GM18526 (cell line): ENCODE data around the gene TARBP1.

Experiments used
- POLR2A ChIP-seq: IDR thresholded peaks from 3 replicates; pipeline ENCODE4 v1.6.1; 2011; ENCODE audit not compliant: insufficient read length; ENCODE audit errors: extremely low read depth

Gene TARBP1, protein sequence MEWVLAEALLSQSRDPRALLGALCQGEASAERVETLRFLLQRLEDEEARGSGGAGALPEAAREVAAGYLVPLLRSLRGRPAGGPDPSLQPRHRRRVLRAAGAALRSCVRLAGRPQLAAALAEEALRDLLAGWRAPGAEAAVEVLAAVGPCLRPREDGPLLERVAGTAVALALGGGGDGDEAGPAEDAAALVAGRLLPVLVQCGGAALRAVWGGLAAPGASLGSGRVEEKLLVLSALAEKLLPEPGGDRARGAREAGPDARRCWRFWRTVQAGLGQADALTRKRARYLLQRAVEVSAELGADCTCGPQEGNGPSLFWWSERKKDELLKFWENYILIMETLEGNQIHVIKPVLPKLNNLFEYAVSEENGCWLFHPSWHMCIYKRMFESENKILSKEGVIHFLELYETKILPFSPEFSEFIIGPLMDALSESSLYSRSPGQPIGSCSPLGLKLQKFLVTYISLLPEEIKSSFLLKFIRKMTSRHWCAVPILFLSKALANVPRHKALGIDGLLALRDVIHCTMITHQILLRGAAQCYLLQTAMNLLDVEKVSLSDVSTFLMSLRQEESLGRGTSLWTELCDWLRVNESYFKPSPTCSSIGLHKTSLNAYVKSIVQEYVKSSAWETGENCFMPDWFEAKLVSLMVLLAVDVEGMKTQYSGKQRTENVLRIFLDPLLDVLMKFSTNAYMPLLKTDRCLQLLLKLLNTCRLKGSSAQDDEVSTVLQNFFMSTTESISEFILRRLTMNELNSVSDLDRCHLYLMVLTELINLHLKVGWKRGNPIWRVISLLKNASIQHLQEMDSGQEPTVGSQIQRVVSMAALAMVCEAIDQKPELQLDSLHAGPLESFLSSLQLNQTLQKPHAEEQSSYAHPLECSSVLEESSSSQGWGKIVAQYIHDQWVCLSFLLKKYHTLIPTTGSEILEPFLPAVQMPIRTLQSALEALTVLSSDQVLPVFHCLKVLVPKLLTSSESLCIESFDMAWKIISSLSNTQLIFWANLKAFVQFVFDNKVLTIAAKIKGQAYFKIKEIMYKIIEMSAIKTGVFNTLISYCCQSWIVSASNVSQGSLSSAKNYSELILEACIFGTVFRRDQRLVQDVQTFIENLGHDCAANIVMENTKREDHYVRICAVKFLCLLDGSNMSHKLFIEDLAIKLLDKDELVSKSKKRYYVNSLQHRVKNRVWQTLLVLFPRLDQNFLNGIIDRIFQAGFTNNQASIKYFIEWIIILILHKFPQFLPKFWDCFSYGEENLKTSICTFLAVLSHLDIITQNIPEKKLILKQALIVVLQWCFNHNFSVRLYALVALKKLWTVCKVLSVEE (N-terminal part only)

DNA sequence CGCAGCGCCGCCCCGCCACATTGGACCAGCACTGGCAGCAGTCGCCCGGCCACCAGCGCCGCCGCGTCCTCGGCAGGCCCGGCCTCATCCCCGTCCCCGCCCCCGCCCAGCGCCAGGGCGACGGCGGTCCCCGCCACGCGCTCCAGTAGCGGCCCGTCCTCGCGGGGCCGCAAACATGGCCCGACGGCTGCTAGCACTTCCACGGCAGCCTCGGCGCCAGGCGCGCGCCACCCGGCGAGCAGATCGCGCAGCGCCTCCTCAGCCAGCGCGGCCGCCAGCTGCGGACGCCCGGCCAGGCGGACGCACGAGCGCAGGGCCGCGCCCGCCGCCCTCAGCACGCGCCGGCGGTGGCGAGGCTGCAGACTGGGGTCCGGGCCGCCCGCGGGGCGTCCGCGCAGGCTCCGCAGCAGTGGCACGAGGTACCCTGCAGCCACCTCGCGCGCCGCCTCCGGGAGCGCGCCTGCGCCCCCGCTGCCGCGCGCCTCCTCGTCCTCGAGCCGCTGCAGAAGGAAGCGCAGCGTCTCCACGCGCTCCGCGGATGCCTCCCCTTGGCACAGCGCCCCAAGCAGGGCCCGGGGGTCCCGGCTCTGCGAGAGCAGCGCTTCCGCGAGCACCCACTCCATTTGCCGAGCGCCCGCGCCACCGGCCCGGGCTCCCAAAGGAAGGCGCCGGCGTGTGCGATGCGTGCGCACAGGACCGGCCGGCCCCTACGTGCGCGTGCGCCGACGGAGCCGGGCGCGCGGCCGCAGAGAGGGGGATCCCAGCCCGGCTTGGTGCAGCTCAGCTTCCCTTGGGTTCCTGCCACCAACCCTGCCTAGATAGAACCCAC is at the start of gene TARBP1:
Gene TARBP1 (minus strand): TSS at position 699 of the 829 bp plus-strand sequence. CDS start 76 bp downstream, at position 623.
- TF ChIP-seq POLR2A, result peak; percentile 77

DNA sequence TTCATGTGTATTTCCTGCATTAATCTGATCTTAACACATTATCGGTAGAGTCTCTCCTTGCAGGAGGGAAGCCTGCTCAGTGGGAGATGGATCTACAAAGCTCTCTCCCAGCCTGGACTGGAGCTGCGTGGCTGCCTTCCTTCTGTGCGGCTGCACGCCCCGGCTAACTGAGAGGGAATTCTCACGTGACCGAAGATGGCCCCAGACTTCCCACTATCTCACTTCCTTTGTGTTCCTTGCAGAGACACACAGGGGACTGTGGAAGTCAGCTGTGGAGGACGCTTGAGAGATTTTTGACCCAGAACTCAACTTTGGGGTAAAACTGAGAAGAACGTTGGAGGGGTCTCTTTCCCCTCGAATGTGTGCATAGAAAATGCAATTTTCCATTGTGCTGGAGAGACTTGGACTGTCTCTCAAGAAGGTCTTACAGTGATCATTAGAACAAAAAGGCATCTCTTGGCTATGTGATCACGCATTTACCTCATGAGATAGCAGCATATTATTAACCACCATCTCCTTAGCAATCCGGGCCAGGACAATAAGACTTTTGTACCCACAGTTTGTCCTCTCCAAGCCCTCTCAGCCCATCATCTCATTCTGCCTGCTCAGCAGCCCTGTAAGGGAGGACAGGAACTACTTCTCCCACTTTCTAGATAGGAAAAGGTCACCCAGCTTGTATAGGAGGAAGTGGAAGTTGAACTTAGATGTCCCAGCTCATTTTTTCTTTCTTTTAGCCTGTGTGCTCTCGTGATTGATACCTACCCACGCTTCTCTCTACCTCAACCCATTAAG is 49.3 kb upstream of the TARBP1 start:
- no peak for TF ChIP-seq POLR2A

DNA sequence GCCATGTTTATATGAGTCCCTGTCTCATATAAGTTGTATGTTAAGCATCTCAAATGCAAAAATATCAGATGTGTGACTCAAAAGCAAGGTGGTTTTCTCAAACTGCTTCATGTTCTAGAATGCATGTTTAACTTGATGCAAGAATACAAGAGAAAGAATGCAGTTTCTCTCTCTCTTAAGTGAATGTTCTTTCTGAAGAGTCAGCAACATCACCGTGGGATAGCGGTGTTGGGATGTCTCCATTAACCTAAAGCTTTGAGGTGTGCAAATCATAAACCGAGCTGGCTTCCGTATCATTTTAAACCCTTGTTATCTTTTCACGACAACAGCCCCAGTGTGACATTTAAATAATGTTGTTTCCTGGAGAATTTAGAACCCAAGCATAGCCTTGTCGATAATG is 48.4 kb upstream of the TARBP1 start:
- no peak for TF ChIP-seq POLR2A

DNA sequence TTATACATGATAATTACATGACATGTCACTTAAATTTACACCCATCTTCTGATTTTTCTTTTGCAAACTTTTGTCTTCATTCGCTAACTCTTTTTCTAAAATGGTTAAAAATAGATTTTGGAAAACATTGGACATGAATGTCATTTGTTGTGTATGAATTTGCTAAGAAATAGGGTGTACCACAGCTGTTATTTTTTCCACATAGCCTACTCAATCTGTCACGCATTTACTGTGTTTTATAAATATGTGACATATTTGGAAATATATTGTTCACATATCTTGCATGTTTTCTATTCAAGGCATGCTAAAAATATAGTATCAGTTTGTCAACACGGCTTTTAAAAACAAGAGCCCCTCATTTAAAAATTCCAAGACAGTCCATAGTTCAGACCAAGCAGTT is 47.9 kb upstream of the TARBP1 start:
- no peak for TF ChIP-seq POLR2A

DNA sequence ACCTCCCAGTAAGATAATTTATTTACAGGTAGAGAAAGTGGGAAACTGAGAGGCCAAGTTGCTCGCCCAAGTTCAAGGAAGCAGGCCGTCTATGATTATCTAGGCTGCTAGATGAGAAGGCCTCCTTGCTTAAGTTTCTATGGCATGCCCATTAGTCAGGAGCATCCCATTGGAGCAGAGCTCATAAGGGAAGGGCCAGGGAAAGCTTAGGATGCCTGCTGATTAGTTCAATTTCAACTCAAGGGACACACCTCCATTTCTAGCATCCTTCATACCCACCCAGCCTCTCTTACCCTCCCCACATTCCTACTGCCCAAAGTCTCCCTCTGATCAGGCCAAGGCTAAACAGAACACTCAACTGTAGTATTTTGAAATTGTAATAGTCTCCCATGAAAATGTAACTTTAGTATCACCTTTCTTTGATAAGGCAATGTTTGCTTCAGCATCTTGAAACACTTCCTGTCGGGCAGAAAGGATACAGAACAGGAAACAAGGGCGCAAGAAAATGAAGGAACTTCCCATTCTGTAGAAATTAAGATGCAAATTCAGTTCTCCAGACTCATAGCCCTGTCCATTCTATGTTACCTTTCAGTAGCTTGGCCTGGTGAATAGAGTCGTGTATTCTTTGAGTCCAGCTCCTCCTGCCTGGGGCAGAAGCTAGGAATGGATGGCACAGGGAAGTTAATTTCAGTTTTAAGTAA is 46.3 kb upstream of the TARBP1 start:
- TF ChIP-seq POLR2A, result no peak

DNA sequence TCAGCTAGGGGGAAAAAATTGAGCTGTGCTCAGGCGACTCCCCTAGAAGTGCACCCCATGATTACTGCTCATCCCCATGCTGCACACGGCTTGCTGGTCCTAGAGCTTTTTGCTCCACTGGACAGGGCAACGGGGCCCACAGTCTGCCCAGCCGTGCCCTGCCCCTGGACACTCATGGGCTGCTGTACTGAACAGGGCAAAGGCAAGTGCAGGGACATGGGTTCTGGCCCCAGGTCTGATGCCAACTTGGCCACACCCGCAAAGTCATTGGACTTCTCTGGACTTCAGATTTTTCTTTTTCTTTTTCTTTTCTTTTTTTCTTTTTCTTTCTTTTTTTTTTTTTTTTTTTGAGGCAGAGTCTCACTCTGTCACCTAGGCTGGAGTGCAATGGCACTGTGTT is 42.9 kb upstream of the TARBP1 start:
- no peak for TF ChIP-seq POLR2A

DNA sequence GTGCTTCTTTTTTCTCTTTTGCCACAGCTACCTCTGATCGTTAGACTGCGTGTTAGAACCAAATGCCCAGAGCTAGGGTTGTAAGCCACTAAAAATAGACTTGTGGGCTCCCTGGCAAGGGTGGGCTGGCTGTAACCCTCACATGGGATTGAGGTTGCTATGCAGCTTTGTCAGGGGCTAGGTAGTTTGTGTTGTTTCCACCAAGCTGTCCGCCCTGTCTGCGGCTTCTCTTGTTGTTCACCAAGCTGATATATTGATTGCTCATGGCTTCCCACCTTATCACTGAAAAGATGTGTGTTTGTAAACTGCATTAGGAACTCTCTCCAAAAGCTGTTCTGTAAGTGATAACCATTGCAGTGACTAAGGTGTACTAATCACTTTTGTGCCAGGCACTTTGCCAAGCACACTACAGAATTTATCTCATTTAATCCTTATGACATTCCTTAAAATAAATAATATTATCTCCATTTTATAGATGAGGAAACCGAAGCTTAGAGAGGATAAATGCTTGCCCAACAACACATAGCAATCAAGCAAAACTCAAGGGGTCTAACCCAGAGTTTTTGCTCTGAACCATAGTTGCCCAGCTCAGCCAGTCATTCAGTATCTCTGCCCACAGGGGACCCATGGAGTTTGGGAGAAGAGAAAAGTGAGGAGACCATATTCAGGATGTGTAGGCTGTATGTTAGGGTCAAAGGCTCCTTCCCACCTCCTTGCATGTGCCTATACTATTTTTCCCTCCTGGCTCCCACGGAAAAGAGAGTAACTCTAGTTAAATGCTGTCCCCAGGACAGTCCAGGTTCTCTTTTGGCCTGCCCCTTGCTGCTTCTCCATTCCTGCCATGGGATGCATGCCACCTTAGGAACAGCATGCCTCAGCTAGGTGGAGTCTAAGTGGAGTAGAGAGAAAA is 42.2 kb upstream of the TARBP1 start:
- TF ChIP-seq POLR2A, result no peak

DNA sequence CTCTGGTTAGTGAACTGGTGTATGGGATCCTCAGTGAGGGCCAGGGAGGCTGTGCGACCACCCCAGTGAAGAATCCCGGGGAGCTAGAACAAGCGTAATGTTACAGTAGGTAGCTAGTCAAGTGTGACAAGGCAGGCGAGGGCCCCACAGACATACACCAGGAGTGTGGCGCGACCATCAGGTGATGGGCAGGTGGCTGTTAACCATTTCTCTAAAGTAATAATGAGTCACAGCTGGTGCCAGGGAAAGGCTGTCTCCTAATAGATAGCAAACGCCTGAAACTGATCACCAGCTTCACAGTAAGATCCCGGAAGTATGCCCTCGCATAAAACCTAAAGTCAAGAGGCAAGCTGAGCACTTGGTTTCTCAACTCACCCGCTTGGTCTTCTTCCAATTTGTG is 40.5 kb upstream of the TARBP1 start:
- no peak for TF ChIP-seq POLR2A

DNA sequence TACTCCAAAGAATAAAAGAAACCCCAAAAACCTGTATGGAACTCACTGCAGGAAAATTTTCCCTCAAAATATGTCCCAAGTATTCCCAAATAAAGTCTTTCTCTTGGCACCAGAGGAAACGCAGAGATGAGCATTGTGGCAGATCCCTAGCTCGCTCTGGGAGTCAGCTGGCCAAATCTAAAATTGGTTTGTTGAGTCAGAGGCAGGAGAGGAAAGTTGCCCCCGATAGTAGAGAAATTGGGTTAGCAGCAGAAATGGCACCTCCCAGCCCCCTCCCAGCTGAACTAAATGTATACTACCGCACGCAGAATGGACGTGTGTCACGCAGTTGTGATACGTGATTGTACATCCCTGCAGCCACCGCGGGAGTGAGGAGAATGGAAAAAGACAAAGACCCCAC is 39.9 kb upstream of the TARBP1 start:
- TF ChIP-seq POLR2A, result no peak

DNA sequence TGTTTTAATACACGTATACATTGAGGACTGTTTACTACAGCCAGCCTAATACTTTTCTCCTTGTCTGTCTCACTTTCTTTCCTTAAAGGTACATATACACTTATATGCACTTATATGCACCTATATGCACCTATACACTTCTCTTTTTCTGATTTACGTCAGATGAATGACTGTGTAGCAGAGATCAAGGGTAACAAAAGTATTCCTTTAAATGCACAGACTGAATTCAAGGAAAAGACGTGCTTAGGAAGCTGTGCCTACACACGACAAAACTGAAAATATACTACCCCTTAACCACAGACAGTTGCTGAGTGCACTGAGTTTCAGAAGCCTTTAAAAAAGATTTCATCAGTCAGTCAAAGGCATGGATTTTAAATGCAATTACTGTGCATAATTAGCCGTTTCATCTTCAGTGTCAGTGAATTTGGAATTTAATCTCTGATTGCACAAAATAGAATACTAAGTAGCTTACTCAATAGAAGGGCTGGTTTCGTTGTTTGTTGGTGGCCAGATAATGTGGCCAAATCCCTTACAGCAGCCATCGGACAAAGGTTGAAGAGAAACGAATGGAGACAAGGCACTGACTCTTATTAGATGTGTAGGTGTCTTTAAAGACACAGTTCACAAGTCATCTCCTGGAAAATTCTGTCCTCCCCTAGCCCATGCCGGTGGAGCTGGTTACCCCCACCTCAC is 38.3 kb upstream of the TARBP1 start:
- no peak for TF ChIP-seq POLR2A

DNA sequence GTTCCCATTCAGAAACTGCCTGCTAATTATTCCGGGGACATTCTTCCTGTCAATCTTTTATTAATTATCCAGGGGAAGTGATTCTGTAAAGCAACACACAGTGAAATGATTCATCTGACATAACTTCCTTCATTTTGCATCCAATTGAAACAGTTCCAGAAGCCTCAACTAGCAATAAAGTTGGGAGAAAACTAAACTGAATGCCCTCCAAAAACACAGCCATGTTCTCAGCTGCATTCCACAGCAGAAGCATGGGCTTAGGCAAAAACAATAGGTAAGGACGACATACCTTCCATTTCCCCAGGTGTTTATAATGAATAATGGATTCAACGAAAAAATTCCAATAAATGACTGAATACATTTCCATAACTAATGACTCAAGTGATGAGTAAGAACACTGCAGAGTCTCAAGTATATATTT is 36.9 kb upstream of the TARBP1 start:
- no peak for TF ChIP-seq POLR2A
